Stimulated activated CD4-positive, alpha-beta T cell treated with anti-CD3 and anti-CD28 coated beads, Interleukin-2, amount 100 ng/mL, for 4 hours (primary cell): ENCODE results near the gene TLR8.

Source experiments
- DNase-seq: peaks from one replicate; pipeline ENCODE4 v3.0.0-alpha.2; 2020; ENCODE audit warnings: low read depth

Gene TLR8

GRCh38 chrX:12906046-12906761 is at the start of gene TLR8:
Gene TLR8, plus strand, starts transcription at chrX:12906620. Its CDS starts 87 bp downstream, at chrX:12906707.
- DNase-seq: no peak

- DNase-seq: no peak
Measured at GRCh38 chrX:12865359-12865758, 41.1 kb upstream of the TLR8 start.

- no peak for DNase-seq
Measured at GRCh38 chrX:12866451-12867377, 39.7 kb upstream of the TLR8 start, which contains the start of gene TLR7. Gene TLR7, plus strand, starts transcription at chrX:12867072. Its CDS starts 507 bp downstream, at chrX:12867579.

- DNase-seq: no peak
Measured at GRCh38 chrX:12867685-12868084, 38.7 kb upstream of the TLR8 start.

GRCh38 chrX:12868747-12869146 is 37.7 kb upstream of the TLR8 start:
- DNase-seq: no peak

- no peak for DNase-seq
Measured at GRCh38 chrX:12871257-12871656, 35.2 kb upstream of the TLR8 start.

- DNase-seq: no peak
Measured at GRCh38 chrX:12872741-12873140, 33.7 kb upstream of the TLR8 start.

- DNase-seq: no peak
Measured at GRCh38 chrX:12874581-12874980, 31.8 kb upstream of the TLR8 start.

GRCh38 chrX:12877386-12877785 is 29.0 kb upstream of the TLR8 start:
- no peak for DNase-seq

GRCh38 chrX:12878536-12878935 is 27.9 kb upstream of the TLR8 start:
- DNase-seq: no peak

- no peak for DNase-seq
Measured at GRCh38 chrX:12881914-12882313, 24.5 kb upstream of the TLR8 start.

GRCh38 chrX:12885508-12885907 is 20.9 kb upstream of the TLR8 start:
- no peak for DNase-seq

- DNase-seq: no peak
Measured at GRCh38 chrX:12886545-12886944, 19.9 kb upstream of the TLR8 start.

GRCh38 chrX:12887141-12887540 is 19.3 kb upstream of the TLR8 start:
- no peak for DNase-seq

GRCh38 chrX:12887767-12888166 is 18.7 kb upstream of the TLR8 start:
- no peak for DNase-seq

GRCh38 chrX:12890467-12890866 is 16.0 kb upstream of the TLR8 start:
- DNase-seq: no peak

GRCh38 chrX:12891171-12891570 is 15.2 kb upstream of the TLR8 start:
- DNase-seq: no peak

GRCh38 chrX:12891915-12892506 is 14.4 kb upstream of the TLR8 start:
- DNase-seq: no peak

GRCh38 chrX:12892716-12893115 is 13.7 kb upstream of the TLR8 start:
- no peak for DNase-seq

GRCh38 chrX:12894074-12895030 is 12.1 kb upstream of the TLR8 start:
- peak; percentile 22 for DNase-seq

- no peak for DNase-seq
Measured at GRCh38 chrX:12895866-12896265, 10.6 kb upstream of the TLR8 start.

GRCh38 chrX:12896935-12897334 is 9.5 kb upstream of the TLR8 start:
- DNase-seq: no peak
